Keratinocyte (primary cell): ENCODE results near the gene HCFC1. TPM values are rescaled to one million over a fixed set of nuclear protein-coding genes. Genes with fewer than 3 reads are reported as not detected.

ENCODE experiments used
- DNase-seq: peaks from one replicate; pipeline ENCODE4 v3.0.0-alpha.2; 2011; ENCODE audit warnings: low read depth, missing footprints, low spot score
- FAIRE-seq: peaks from 2 replicates; lab custom pipeline; 2011; peaks lifted over from hg19 to GRCh38; lab: Jason Lieb, UNC
- H2AFZ ChIP-seq: 2 replicates; pipeline ENCODE4 v1.6.0; 2012; ENCODE audit warnings: low read length, control low read depth, inconsistent platforms; ENCODE audit not compliant: control insufficient read depth
- H3K27ac ChIP-seq: 2 replicates; pipeline ENCODE4 v1.5.1; 2011; ENCODE audit warnings: low read length; ENCODE audit not compliant: control insufficient read depth, insufficient read depth
- H3K27me3 ChIP-seq: 3 replicates; pipeline ENCODE4 v1.6.0; 2011; ENCODE audit warnings: low read length; ENCODE audit not compliant: control insufficient read depth, insufficient read depth; ENCODE audit errors: extremely low read depth
- H3K36me3 ChIP-seq, 2 experiments: 2 replicates in 1 of 2; 3 replicates in 1 of 2; pipeline ENCODE4 v1.5.1; 2011; ENCODE audit warnings: low read length in 2 of 2, mild to moderate bottlenecking in 1 of 2; ENCODE audit not compliant: control insufficient read depth in 2 of 2, insufficient read depth in 2 of 2; ENCODE audit errors: extremely low read depth in 1 of 2
- H3K4me1 ChIP-seq: 3 replicates; pipeline ENCODE4 v1.5.1; 2011; ENCODE audit warnings: low read length; ENCODE audit not compliant: control insufficient read depth, insufficient read depth; ENCODE audit errors: extremely low read depth
- H3K4me2 ChIP-seq: 3 replicates; pipeline ENCODE4 v1.6.0; 2011; ENCODE audit warnings: low read depth, low read length; ENCODE audit not compliant: control insufficient read depth, insufficient read depth; ENCODE audit errors: extremely low read depth
- H3K4me3 ChIP-seq, 3 experiments: fragments of 200-600 bp in 1 of 3; sonication (generic) in 1 of 3; 2 replicates in 2 of 3; 3 replicates in 1 of 3; pipeline ENCODE4 v1.5.1; 2011 to 2016; ENCODE audit warnings: low read length in 3 of 3, mild to moderate bottlenecking in 3 of 3, control low read depth in 2 of 3, inconsistent platforms in 1 of 3, low read depth in 1 of 3, mixed read lengths in 1 of 3, mixed run types in 1 of 3, moderate library complexity in 1 of 3; ENCODE audit not compliant: control insufficient read depth in 2 of 3, insufficient read depth in 2 of 3; ENCODE audit errors: extremely low read depth in 1 of 3
- H3K79me2 ChIP-seq: 2 replicates; pipeline ENCODE4 v1.6.0; 2012; ENCODE audit warnings: low read length; ENCODE audit not compliant: control insufficient read depth, insufficient read depth
- H3K9ac ChIP-seq: 3 replicates; pipeline ENCODE4 v1.6.0; 2011; ENCODE audit warnings: low read length; ENCODE audit not compliant: control insufficient read depth, insufficient read depth; ENCODE audit errors: extremely low read depth
- H3K9me1 ChIP-seq: 3 replicates; pipeline ENCODE4 v1.6.0; 2011; ENCODE audit warnings: low read length; ENCODE audit not compliant: control insufficient read depth, insufficient read depth; ENCODE audit errors: extremely low read depth
- H3K9me3 ChIP-seq: 2 replicates; pipeline ENCODE4 v1.5.1; 2012; ENCODE audit warnings: low read depth, low read length; ENCODE audit not compliant: control insufficient read depth
- H4K20me1 ChIP-seq: 3 replicates; pipeline ENCODE4 v1.6.0; 2011; ENCODE audit warnings: low read length; ENCODE audit not compliant: control insufficient read depth, insufficient read depth; ENCODE audit errors: extremely low read depth
- CTCF ChIP-seq, 3 experiments: IDR thresholded peaks in 1 of 3; conservative IDR thresholded peaks in 1 of 3; optimal IDR thresholded peaks in 1 of 3; 2 replicates in 2 of 3; 3 replicates in 1 of 3; pipeline versions ENCODE3 to v1.5.1; 2011; ENCODE audit warnings: low read length in 3 of 3, mild to moderate bottlenecking in 3 of 3, moderate library complexity in 2 of 3, control low read depth in 1 of 3, inconsistent platforms in 1 of 3; ENCODE audit not compliant: insufficient read depth in 2 of 3; ENCODE audit errors: extremely low read depth in 1 of 3
- EZH2 ChIP-seq: IDR thresholded peaks from one replicate; pipeline ENCODE4 v1.6.1; 2012; ENCODE audit warnings: inconsistent platforms, mild to moderate bottlenecking, low read length, moderate library complexity
- dilution Hi-C: fragments of 300-500 bp; cut with MboI; formaldehyde crosslinking; loops from one replicate; pipeline ENCODE4 v1.7.0; 2020; ENCODE audit warnings: low sequenced_read_pairs; ENCODE audit not compliant: extremely low pct_ligation_motif_present
- polyA plus RNA-seq, 5 experiments: library from polyadenylated mRNA; depleted of rRNA in 3 of 5; stranded (reverse) in 3 of 5; stranded (forward) in 1 of 5; unstranded in 1 of 5; fragments of >200 nt; gene quantifications; 1 replicate in 1 of 5; 2 replicates in 3 of 5; 3 replicates in 1 of 5; pipeline versions ENCODE4 v1.2.1 to v1.2.3, GENCODE V29; 2011 to 2012; ENCODE audit warnings: missing spikeins in 2 of 5, low read depth in 1 of 5, low replicate concordance in 1 of 5

The HCFC1 gene
- polyA plus RNA-seq, 1 donor (not counting 4 experiments of a cell fraction or from before 2014, with no cell fraction given) = 2.7 TPM

GRCh38 chrX:153927922-153928760 lies 43.5 kb downstream of the HCFC1 start:
- Histone ChIP-seq H3K36me3 (peaks cover 6 to 9% of the 10 kb centered on the region in 2 experiments), H4K20me1 (no peaks in the 10 kb centered on the region), H3K9me3 (no peaks in the 10 kb centered on the region), H3K79me2 (peaks cover 13% of the 10 kb centered on the region), H3K9ac (peak overlapping the region; percentile 84), H3K4me3 (peak overlapping the region; percentile 41 to 79 (median 62)), H3K27me3 (no peaks in the 10 kb centered on the region), H3K4me1 (peaks cover 11% of the 10 kb centered on the region), H3K27ac (peak overlapping the region; percentile 78), H2AFZ (no peak overlapping the region), H3K4me2 (peak overlapping the region; percentile 88), H3K9me1 (no peaks in the 10 kb centered on the region)
- dilution Hi-C loops = no loop called here
- DNase-seq (peak; percentile 84), FAIRE-seq (peak; percentile 9)
- no peak for TF ChIP-seq EZH2

- TF ChIP-seq EZH2 (no peak), CTCF (optimal IDR thresholded peaks at IDR 0.05 in 1 of 3, IDR thresholded peaks at IDR 0.05 in 1 of 3, conservative IDR thresholded peaks at IDR 0.05 in 1 of 3; ENCODE audit: extremely low read depth in 1 of 3, insufficient read depth in 2 of 3, low read length in 3 of 3) (no peak)
- peak overlapping the region; percentile 78 for H3K27ac ChIP-seq
- peaks cover 11% of the 10 kb centered on the region for H3K4me1 ChIP-seq
- FAIRE-seq (no peak), DNase-seq (no peak)
- peak overlapping the region; percentile 41 to 79 (median 62) for H3K4me3 ChIP-seq
- no peaks in the 10 kb centered on the region for H4K20me1 ChIP-seq
- dilution Hi-C loops = no loop called here
- peak overlapping the region; percentile 84 for H3K9ac ChIP-seq
- no peaks in the 10 kb centered on the region for H3K9me1 ChIP-seq
- H3K9me3 ChIP-seq = no peaks in the 10 kb centered on the region
- peak overlapping the region; percentile 88 for H3K4me2 ChIP-seq
- H3K27me3 ChIP-seq = no peaks in the 10 kb centered on the region
- no peak overlapping the region for H2AFZ ChIP-seq
- peaks cover 6 to 8% of the 10 kb centered on the region in 2 experiments for H3K36me3 ChIP-seq
- H3K79me2 ChIP-seq = peaks cover 8% of the 10 kb centered on the region
These were observed 44.0 kb downstream of the HCFC1 start for GRCh38 chrX:153927672-153927921.
